Kidney epithelial cell (primary cell): ENCODE measurements around the gene DIP2C. TPM values are rescaled to one million over a fixed set of nuclear protein-coding genes. Genes with fewer than 3 reads are reported as not detected.

Source experiments
- DNase-seq: peaks from one replicate; pipeline ENCODE4 v3.0.0-alpha.2; 2010; ENCODE audit warnings: low read depth
- H3K27me3 ChIP-seq: 2 replicates; pipeline ENCODE4 v1.6.0; 2011; ENCODE audit warnings: low read length; ENCODE audit not compliant: control insufficient read depth, insufficient read depth
- H3K36me3 ChIP-seq: 2 replicates; pipeline ENCODE4 v1.5.1; 2011; ENCODE audit warnings: low read length; ENCODE audit not compliant: control insufficient read depth, insufficient read depth
- H3K4me3 ChIP-seq: 2 replicates; pipeline ENCODE4 v1.5.1; 2011; ENCODE audit warnings: low read depth, mild to moderate bottlenecking, control low read depth, low read length
- total RNA-seq: library from RNA; depleted of rRNA; stranded (reverse); fragments of >200 nt; gene quantifications from 2 replicates; pipeline ENCODE4 v1.2.3, GENCODE V29; 2015
- TF ChIP-seq, protein P1 (sequence below): IDR thresholded peaks from 2 replicates; pipeline ENCODE4 v1.5.1; 2011; ENCODE audit warnings: mild to moderate bottlenecking, moderate library complexity, low read length, control low read depth, inconsistent platforms; ENCODE audit not compliant: insufficient read depth, poor library complexity, severe bottlenecking

The DIP2C gene
- total RNA-seq, 1 donor from 2014 or later: 19.2 TPM

DNA sequence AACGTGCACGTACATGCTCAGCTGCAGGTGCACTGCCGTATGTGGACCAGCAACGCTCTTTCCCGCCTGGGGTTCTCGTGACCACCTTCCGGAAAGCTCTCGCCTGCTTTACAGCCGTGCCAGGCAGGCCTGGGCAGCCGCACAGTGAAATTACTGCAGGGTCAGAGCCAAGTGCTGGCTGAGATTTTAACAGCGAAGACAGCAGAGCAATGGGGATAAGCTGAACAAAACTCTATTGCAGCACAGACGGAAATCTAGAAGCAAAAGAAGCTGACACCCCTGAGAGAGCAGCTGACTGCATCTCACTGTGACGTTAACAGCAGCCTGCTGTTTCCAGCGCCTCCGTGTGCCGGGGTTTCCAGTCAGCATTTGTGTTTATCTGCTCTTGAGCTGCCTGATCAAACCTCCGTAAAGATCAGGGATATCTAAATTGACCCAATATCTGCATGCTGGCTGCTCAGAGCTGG is 179.0 kb downstream of the DIP2C start:
- DNase-seq: no peak
- TF ChIP-seq, protein P1, sequence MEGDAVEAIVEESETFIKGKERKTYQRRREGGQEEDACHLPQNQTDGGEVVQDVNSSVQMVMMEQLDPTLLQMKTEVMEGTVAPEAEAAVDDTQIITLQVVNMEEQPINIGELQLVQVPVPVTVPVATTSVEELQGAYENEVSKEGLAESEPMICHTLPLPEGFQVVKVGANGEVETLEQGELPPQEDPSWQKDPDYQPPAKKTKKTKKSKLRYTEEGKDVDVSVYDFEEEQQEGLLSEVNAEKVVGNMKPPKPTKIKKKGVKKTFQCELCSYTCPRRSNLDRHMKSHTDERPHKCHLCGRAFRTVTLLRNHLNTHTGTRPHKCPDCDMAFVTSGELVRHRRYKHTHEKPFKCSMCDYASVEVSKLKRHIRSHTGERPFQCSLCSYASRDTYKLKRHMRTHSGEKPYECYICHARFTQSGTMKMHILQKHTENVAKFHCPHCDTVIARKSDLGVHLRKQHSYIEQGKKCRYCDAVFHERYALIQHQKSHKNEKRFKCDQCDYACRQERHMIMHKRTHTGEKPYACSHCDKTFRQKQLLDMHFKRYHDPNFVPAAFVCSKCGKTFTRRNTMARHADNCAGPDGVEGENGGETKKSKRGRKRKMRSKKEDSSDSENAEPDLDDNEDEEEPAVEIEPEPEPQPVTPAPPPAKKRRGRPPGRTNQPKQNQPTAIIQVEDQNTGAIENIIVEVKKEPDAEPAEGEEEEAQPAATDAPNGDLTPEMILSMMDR: no peak
- Histone ChIP-seq H3K36me3 (no peaks in the 10 kb centered on the region), H3K27me3 (no peaks in the 10 kb centered on the region), H3K4me3 (no peak overlapping the region)

DNA sequence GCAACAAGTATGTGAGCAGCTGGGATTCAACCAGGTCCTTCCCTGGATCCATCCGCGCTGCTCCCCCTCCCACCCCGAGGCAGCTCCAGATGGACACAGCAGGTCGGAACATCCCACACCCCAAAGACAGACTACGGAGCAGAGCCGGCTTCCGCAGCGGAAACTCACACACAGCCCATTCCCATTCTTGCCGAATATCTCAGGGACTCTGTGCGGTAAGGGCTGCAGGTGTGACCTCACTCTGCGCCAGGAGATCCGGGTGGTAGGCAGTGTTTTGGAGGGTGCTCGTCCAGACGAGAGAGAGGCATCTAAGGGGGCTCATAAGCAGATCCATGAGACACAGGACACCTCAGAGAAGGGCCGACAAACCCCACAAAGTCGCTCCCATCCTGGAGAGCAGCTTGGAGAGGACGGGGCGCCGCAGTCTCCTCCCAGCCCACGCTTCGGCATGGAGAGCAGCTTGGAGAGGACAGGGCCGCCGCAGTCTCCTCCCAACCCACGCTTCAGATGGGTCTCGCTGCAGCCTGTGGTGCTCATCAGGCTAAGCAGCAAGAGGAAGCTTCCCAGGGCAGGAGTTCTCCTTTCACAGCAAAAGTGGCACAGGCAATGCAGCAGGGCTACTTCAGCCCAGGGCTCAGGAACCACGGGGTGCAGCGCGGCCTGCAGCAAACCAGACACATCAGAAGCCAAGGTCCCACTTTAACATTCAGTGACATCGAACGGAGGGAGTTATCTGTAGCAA is 179.9 kb downstream of the DIP2C start:
- Histone ChIP-seq H3K27me3 (no peaks in the 10 kb centered on the region), H3K36me3 (no peaks in the 10 kb centered on the region), H3K4me3 (no peak overlapping the region)
- DNase-seq: no peak
- TF ChIP-seq, protein P1: no peak

DNA sequence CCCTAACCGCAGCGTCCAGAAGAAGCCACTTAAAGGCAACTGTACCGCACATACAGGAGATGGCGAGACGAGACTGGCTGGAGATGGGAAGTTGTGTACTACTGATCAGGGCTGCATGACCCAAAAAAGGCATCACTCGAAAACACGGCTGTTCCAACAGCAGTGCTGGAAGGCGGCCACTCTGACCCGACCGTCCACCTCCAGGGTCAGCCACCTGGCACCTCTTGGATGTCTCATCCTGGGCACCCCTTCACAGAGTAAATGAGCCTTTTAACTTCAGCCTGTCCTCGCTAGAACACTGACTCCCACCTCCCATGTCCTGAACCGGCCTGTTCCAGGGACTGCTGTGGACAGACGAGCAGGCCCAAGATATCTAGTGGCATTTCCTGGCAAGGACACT is 180.7 kb downstream of the DIP2C start:
- no peaks in the 10 kb centered on the region for H3K36me3 ChIP-seq
- no peak overlapping the region for H3K4me3 ChIP-seq
- H3K27me3 ChIP-seq: no peaks in the 10 kb centered on the region
- no peak for DNase-seq
- TF ChIP-seq, protein P1: no peak

DNA sequence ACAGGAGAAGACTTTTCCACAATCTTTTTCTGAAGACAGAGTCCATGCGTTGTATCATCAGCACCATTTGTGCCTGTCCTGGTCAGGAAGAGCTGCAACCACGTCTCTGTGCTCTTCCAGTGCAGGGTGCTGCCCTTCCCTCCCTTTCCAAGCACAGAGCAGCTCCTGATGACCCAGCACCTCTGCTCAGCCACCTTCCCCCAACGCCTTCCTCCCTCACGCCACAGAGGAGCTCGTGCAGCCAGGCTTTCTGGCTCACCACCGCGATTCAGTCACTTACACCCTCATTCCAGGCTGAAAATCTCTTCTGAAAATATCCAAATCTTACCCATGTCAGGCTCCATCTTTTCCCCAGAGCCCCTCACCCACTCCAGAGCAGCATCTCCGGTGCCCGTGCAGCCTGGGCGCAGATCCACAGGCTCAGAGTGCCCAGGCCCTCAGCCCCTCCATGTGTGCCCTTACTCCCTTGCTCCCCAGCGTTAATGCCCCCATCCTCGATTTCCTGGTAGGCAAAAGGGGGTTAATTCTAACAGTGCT is 181.5 kb downstream of the DIP2C start:
- Histone ChIP-seq H3K27me3 (no peaks in the 10 kb centered on the region), H3K36me3 (no peaks in the 10 kb centered on the region), H3K4me3 (no peak overlapping the region)
- DNase-seq: no peak
- TF ChIP-seq, protein P1: no peak

DNA sequence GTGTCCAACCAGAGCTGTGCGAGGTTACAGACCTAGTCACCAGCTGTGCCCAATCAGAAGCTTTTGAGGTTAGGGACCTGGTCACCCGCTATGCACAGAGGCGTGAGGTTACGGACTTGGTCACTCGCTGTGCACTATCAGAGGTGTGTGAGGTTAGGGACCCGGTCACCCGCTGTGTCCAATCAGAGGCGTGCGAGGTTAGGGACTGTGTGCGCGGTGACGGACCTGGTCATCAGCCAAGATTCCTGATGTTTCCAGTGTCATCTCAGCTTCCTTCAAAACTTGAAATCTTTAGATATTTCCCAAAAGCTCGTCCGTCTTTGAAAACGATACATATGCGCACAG is 182.1 kb downstream of the DIP2C start:
- no peak overlapping the region for H3K4me3 ChIP-seq
- DNase-seq: no peak
- TF ChIP-seq, protein P1: no peak

More for the DNA sequence above, 182.1 kb downstream of the DIP2C start:
- no peaks in the 10 kb centered on the region for H3K27me3 ChIP-seq
- H3K36me3 ChIP-seq: no peaks in the 10 kb centered on the region
